Measurements from ENCODE around the gene PRPF40B.

Gene PRPF40B

DNA sequence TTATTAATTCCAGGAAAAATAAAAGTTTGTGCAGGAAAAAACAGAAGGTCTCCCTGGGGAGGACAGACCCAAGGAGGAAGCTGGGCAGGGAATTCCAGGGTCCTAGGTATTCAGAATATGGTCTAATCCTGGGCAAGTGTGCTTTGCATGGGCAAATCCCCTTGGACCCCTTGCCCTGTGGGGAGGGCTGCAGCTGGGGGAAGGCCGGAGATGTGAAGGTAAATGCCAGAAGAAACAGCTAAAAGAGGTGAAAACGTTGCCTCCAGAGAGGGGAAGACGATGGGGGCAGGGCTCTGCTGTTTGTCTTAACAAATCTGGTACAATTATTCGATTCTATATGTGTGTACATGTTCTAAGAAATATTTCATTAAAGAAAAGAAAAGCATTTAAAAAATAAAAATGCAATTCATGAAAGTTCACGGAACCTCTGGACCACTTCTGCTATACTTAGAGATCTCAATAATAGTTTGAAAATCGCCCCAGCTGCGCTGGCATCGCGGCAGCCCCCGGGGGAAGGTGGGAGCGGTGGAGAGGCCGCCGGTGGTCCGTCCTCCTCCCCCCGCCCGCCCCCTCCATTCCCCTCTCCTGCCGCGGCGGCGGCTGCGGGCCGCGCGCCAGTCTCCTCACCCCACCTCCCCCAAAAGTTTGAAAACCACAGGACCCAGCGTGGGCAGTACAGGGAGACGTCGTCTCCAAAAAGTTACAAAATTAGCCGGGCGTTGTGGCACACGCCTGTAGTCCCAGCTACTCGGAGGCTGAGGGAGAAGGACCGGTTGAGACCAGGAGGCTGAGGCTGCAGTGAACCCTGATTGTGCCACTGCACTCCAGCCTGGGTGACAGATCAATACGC, 1.5 kb upstream of the PRPF40B start:
- DNase-seq (no peak), ATAC-seq (no peak)
- H3K4me1 Mint-ChIP-seq = peaks cover 39% of the 10 kb centered on the region
- H3K36me3 Mint-ChIP-seq (ENCODE audit: low read depth) = no peaks in the 10 kb centered on the region
- peak overlapping the region; percentile 85 for H3K27ac Mint-ChIP-seq
- H3K4me3 Mint-ChIP-seq = peak overlapping the region; percentile 79
- peaks cover 24% of the 10 kb centered on the region for H3K27me3 Mint-ChIP-seq
- H3K9me3 Mint-ChIP-seq = no peaks in the 10 kb centered on the region

DNA sequence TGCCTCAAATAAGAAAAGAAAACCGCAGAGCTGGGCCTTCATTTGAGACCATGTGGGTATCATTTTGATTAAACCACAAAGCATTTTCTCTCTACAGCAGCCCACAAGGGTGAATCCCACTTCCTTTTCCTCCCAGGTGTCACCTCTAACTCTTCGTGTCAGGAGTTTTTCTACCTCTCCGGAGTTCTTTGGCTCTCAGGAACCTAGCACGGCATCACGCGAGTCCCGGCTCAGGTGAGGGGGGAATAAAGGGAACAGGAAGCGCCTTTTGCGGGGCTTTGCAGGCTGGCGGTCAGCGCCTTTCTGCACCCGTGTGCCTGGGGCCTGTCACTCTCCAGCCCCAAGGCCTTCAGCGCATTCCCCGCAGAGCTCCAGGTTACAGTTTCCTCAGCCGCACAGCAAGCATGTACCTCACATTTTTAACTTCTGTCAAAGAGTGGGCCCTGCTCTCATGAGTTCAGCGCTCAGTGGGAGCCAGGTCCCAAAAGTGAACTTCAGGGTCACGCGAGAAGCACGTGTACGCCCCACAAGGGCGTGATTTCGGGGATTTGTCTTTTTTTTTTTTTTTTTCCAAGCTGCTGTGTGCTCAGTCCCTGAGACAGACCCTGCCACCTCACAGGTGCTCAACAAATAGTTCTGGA, 740 bp upstream of the PRPF40B start:
- no peaks in the 10 kb centered on the region for H3K9me3 Mint-ChIP-seq
- ATAC-seq (peak; percentile 44), DNase-seq (peak; percentile 56)
- H3K27me3 Mint-ChIP-seq = peaks cover 23% of the 10 kb centered on the region
- peak overlapping the region; percentile 85 for H3K27ac Mint-ChIP-seq
- no peaks in the 10 kb centered on the region for H3K36me3 Mint-ChIP-seq (ENCODE audit: low read depth)
- H3K4me1 Mint-ChIP-seq = peaks cover 39% of the 10 kb centered on the region
- peak overlapping the region; percentile 79 for H3K4me3 Mint-ChIP-seq

GRCh38 chr12:49624921-49625577, 1.7 kb downstream of the PRPF40B start:
- H3K9me3 Mint-ChIP-seq = no peaks in the 10 kb centered on the region
- H3K4me1 Mint-ChIP-seq = peaks cover 39% of the 10 kb centered on the region
- no peak overlapping the region for H3K27ac Mint-ChIP-seq
- no peak for DNase-seq
- H3K4me3 Mint-ChIP-seq = no peak overlapping the region
- H3K27me3 Mint-ChIP-seq = peaks cover 7% of the 10 kb centered on the region
- no peaks in the 10 kb centered on the region for H3K36me3 Mint-ChIP-seq (ENCODE audit: low read depth)
- no peak for ATAC-seq

DNA sequence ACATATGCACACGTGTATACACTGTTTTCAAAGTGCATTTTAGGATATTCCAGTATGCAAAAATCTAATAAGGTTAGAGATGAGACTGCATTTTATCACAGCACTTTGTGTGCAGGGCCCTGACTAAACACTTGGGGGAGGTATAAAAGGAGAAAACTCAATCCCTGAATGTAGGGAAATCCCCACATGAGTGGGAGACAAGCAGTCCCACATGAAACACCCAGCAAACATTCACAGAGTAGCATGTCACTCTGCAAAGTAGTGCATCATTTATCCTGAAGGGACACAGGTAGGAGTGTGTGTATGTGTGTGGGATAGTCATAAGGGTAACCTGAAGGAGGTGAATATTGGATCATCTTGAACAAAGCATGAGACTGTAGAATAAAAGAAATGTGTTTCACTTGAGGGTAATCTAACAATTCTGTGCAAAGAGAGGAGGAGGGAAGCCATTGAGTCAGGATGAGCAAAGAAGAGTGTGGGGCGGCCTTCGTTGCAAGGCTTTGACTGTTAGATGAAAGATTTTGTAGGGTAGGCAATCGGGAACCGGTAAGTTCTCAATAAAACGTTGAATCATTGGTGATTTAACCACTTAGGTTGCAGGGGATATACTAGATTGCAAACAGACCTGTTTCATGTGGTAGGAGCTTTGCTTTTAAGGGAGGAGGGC, 2.9 kb downstream of the PRPF40B start:
- peak; percentile 38 for ATAC-seq
- Mint-ChIP-seq H3K36me3 (ENCODE audit: low read depth) (no peaks in the 10 kb centered on the region), H3K4me1 (peaks cover 31% of the 10 kb centered on the region), H3K9me3 (no peaks in the 10 kb centered on the region), H3K4me3 (no peak overlapping the region), H3K27ac (no peak overlapping the region), H3K27me3 (peaks cover 3% of the 10 kb centered on the region)
- DNase-seq = no peak

- no peak overlapping the region for H3K27ac Mint-ChIP-seq
- ATAC-seq = no peak
- no peaks in the 10 kb centered on the region for H3K9me3 Mint-ChIP-seq
- peaks cover 3% of the 10 kb centered on the region for H3K27me3 Mint-ChIP-seq
- H3K4me1 Mint-ChIP-seq = peaks cover 26% of the 10 kb centered on the region
- no peak for DNase-seq
- no peak overlapping the region for H3K4me3 Mint-ChIP-seq
- no peaks in the 10 kb centered on the region for H3K36me3 Mint-ChIP-seq (ENCODE audit: low read depth)
These were observed 3.5 kb downstream of the PRPF40B start for GRCh38 chr12:49626836-49627235.

DNA sequence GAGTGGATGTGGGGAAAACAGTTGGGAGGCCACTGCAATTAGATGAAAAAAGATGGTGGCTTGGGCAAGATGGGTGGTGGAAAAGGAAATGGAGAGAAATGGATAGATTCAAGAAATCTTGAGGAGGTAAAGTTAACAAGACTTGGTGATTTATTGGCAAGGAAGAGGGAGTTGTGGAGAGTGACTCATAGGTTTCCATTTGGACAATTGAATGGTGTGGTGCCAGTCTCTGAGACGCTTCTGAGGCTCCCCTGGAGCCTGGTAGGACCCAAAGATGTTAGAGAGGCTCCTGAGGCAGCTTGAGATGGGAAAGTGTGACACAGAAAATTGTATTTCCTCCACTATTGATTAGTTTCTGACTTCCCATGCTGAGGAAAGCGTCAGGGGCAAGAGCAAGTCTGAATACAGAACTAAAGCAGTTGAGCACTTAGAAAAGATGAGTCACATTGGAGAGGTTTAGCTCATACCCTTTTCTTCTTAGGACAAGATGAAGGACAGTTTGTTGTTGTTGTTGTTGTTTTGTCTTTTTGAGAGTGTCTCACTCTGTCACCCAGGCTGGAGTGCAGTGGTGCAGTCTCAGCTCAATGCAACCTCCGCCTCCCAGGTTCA, 4.5 kb downstream of the PRPF40B start:
- no peak for ATAC-seq
- Mint-ChIP-seq H3K36me3 (ENCODE audit: low read depth) (no peaks in the 10 kb centered on the region), H3K27me3 (peaks cover 3% of the 10 kb centered on the region), H3K9me3 (no peaks in the 10 kb centered on the region), H3K27ac (no peak overlapping the region), H3K4me1 (peaks cover 18% of the 10 kb centered on the region), H3K4me3 (no peak overlapping the region)
- no peak for DNase-seq

DNA sequence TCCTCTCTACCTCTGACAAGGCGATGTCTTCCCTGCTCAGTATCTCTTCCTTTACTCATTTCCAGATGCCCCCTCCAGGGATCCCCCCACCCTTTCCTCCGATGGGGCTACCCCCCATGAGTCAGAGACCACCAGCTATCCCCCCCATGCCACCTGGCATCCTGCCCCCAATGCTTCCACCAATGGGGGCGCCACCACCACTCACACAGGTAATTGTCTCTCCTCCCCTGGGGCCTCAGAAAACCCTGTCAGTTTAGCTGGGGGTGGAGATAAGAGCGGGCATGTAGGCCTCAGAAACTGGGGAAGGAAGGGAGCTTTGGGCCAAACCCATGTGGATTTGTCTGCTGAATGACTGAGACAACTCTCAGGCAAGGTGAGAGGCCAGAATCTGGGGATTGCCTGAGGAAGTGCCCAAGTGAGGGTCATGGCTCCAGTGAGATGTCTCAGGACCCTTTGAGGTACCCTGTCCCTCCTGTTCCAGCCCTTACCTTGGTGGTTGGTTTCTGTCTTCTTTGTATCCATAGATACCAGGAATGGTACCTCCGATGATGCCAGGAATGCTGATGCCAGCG, 8.1 kb downstream of the PRPF40B start:
- ATAC-seq = no peak
- Mint-ChIP-seq H3K4me1 (no peaks in the 10 kb centered on the region), H3K4me3 (no peak overlapping the region), H3K36me3 (ENCODE audit: low read depth) (no peaks in the 10 kb centered on the region), H3K9me3 (no peaks in the 10 kb centered on the region), H3K27me3 (no peaks in the 10 kb centered on the region), H3K27ac (no peak overlapping the region)
- DNase-seq = no peak

DNA sequence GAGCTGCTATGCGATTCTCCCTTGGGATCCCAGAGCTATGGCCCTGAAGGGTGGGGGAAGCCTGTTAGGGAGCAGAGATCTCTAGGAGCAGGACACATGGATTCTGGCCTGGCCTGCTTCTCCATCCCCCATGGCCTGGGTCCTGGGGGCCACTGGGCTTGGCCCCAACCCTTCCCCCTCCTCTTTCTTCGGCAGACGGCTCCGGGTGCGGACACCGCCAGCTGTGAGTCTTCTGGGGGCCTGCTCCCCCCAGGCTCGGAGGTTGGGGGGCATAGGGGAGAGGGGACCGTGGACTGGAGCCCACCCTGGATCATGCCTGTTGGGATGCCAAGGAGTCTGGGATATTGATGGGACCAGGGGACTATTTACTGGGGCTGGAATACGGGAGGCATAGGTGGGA, 9.0 kb downstream of the PRPF40B start:
- Mint-ChIP-seq H3K27me3 (no peaks in the 10 kb centered on the region), H3K27ac (no peak overlapping the region), H3K9me3 (no peaks in the 10 kb centered on the region), H3K4me3 (no peak overlapping the region), H3K36me3 (ENCODE audit: low read depth) (no peaks in the 10 kb centered on the region), H3K4me1 (peaks cover 8% of the 10 kb centered on the region)
- DNase-seq (no peak), ATAC-seq (no peak)

- no peaks in the 10 kb centered on the region for H3K27me3 Mint-ChIP-seq
- no peak for DNase-seq
- no peak overlapping the region for H3K4me3 Mint-ChIP-seq
- no peaks in the 10 kb centered on the region for H3K36me3 Mint-ChIP-seq (ENCODE audit: low read depth)
- ATAC-seq = no peak
- no peaks in the 10 kb centered on the region for H3K9me3 Mint-ChIP-seq
- peaks cover 8% of the 10 kb centered on the region for H3K4me1 Mint-ChIP-seq
- no peak overlapping the region for H3K27ac Mint-ChIP-seq
These were observed 9.8 kb downstream of the PRPF40B start for GRCh38 chr12:49632986-49633702.

- Mint-ChIP-seq H3K36me3 (ENCODE audit: low read depth) (no peaks in the 10 kb centered on the region), H3K27ac (no peak overlapping the region), H3K27me3 (no peaks in the 10 kb centered on the region), H3K9me3 (no peaks in the 10 kb centered on the region), H3K4me1 (peaks cover 8% of the 10 kb centered on the region), H3K4me3 (no peak overlapping the region)
- DNase-seq (no peak), ATAC-seq (no peak)
These were observed 10.5 kb downstream of the PRPF40B start for GRCh38 chr12:49633703-49634345.

DNA sequence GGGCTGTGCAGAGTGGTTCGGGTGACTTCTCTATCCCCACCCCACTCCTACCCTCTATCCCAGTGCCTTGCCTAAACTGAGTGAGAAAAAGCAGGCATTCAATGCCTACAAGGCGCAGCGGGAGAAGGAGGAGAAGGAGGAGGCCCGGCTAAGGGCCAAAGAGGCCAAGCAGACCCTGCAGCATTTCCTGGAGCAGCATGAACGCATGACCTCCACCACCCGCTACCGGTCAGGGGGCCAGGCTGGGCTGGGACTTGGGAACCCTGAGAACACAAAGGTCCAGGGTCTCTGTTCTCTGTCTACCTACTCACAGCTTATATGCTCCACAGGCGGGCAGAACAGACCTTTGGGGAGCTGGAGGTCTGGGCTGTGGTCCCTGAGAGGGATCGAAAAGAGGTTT, 11.7 kb downstream of the PRPF40B start:
- no peak for DNase-seq
- Mint-ChIP-seq H3K27ac (no peak overlapping the region), H3K9me3 (no peaks in the 10 kb centered on the region), H3K36me3 (ENCODE audit: low read depth) (no peaks in the 10 kb centered on the region), H3K27me3 (no peaks in the 10 kb centered on the region), H3K4me1 (peaks cover 13% of the 10 kb centered on the region), H3K4me3 (no peak overlapping the region)
- no peak for ATAC-seq

DNA sequence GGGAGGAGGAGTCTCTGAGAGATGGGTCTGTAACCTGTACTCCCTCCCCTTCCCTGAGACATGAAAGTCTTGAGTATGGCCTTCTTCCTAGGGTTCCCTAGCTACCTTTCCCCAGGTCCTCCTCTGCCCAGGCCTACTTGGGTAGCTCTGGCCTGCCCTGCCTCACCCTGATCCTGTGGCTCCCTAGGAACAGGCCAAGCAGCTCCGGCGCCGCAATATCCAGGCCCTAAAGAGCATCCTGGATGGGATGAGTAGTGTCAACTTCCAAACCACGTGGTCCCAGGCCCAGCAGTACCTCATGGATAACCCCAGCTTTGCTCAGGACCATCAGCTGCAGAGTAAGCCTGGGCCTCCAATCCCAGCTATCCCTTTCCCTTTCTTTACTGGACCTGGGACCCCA, 12.3 kb downstream of the PRPF40B start:
- DNase-seq = no peak
- Mint-ChIP-seq H3K27ac (no peak overlapping the region), H3K36me3 (ENCODE audit: low read depth) (no peaks in the 10 kb centered on the region), H3K9me3 (no peaks in the 10 kb centered on the region), H3K4me3 (no peak overlapping the region), H3K4me1 (peaks cover 13% of the 10 kb centered on the region), H3K27me3 (no peaks in the 10 kb centered on the region)
- no peak for ATAC-seq

DNA sequence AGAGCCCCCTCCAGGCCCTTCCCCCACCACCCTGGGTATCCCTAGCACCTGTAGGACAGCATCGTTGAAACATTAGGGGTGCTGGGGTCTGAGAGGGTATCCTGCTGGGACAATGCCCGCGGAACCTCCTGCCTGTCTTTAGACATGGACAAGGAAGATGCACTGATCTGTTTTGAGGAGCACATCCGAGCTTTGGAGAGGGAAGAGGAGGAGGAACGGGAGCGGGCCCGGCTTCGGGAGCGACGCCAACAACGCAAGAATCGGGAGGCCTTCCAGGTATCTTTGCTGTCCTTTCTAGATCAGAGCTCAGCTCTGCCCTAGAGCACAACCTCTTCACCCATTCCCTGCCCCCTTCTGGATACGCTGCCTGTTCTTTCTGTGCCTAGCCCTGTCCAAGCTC, 13.2 kb downstream of the PRPF40B start:
- DNase-seq = no peak
- H3K9me3 Mint-ChIP-seq = no peaks in the 10 kb centered on the region
- ATAC-seq = no peak
- peaks cover 13% of the 10 kb centered on the region for H3K4me1 Mint-ChIP-seq
- no peaks in the 10 kb centered on the region for H3K27me3 Mint-ChIP-seq
- no peak overlapping the region for H3K27ac Mint-ChIP-seq
- H3K36me3 Mint-ChIP-seq (ENCODE audit: low read depth) = no peaks in the 10 kb centered on the region
- no peak overlapping the region for H3K4me3 Mint-ChIP-seq
